Measurements from ENCODE around the gene PWWP2B. TPM values are rescaled to one million over a fixed set of nuclear protein-coding genes. Genes with fewer than 3 reads are reported as not detected.

PWWP2B gene
- total and polyA plus RNA-seq, 2 of the 4 experiments (the other 2 are of a cell fraction): 1.7 to 2.2 TPM

DNA sequence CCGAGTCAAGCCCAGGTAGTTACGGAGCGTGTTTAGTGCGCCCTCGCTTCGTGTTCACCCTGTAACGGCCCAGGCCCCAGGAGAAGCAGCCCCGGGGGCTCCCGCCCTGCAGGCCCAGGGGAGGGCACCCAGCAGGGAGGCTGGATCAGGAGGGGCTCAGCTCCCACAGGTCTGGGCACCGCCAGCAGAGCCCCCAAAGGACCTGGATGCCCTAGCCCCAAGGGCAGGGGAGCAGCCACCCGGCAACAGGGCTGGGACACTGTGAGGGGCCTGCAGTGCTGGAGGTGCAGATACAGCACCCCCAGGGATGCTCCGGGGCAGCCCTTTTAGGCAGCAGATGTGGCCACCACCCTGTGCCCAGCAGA, 35.2 kb downstream of the PWWP2B start:
- Histone ChIP-seq H3K27ac (ENCODE audit: insufficient read depth, low read length) (no peak overlapping the region), H2BK20ac (ENCODE audit: low read depth, low read length) (no peak overlapping the region), H2AK9ac (replicated peaks; ENCODE audit: low read depth, low read length, poor library complexity) (no peak overlapping the region), H3K18ac (ENCODE audit: low read depth, low read length) (no peak overlapping the region), H3K56ac (ENCODE audit: extremely low read depth, insufficient read depth, low read length) (no peak overlapping the region), H3K4me3 (ENCODE audit: insufficient read depth, low read depth, low read length) (no peak overlapping the region), H3K79me1 (ENCODE audit: low read depth in 1 of 2, low read length in 2 of 2) (no peaks in the 10 kb centered on the region), H2BK5ac (ENCODE audit: low read depth, low read length, poor library complexity, severe bottlenecking) (no peak overlapping the region), H4K91ac (ENCODE audit: insufficient read depth, low read depth, low read length) (no peak overlapping the region), H3K36me3 (ENCODE audit: control insufficient read depth, insufficient read depth, low read length) (no peaks in the 10 kb centered on the region), H4K8ac (ENCODE audit: low read depth in 2 of 2, low read length in 2 of 2) (no peak overlapping the region), H3K23ac (ENCODE audit: low read depth, low read length) (no peak overlapping the region), H3K9me3 (ENCODE audit: control insufficient read depth, insufficient read depth, low read length) (no peaks in the 10 kb centered on the region), H2AK5ac (ENCODE audit: low read depth, low read length) (no peak overlapping the region), H3K14ac (replicated peaks; ENCODE audit: low read depth, low read length) (no peak overlapping the region), H3K27me3 (ENCODE audit: control insufficient read depth, insufficient read depth, low read length) (no peaks in the 10 kb centered on the region), H2AFZ (replicated peaks; ENCODE audit: low read length, poor library complexity) (no peak overlapping the region), H2BK15ac (ENCODE audit: low read depth, low read length) (no peak overlapping the region), H3K4me1 (ENCODE audit: control insufficient read depth, insufficient read depth, low read length) (no peaks in the 10 kb centered on the region), H3K9ac (ENCODE audit: low read depth, low read length) (no peak overlapping the region), H4K20me1 (ENCODE audit: insufficient read depth, low read length) (no peaks in the 10 kb centered on the region), H3K4ac (ENCODE audit: low read depth, low read length) (no peak overlapping the region), H3K9me1 (ENCODE audit: insufficient read depth, low read length) (peaks cover 8% of the 10 kb centered on the region), H3K4me2 (ENCODE audit: low read depth, low read length) (no peak overlapping the region), H2BK120ac (ENCODE audit: low read depth, low read length) (no peak overlapping the region), H4K5ac (ENCODE audit: low read depth, low read length) (no peak overlapping the region)
- ChIA-PET POLR2A (ENCODE audit: unreplicated experiment) (no interaction called here), CTCF (no interaction called here)
- WGBS, 2 experiments (ENCODE audit: extremely low coverage in 2 of 2, insufficient read length in 1 of 2): 85% methylated on average over 12 of the region's 12 CpGs; no CpG with 5 or more reads in 1 of the 2 experiments
- intact Hi-C loops (cut with micrococcal nuclease) (no loop called here), in situ Hi-C loops (cut with MboI; ENCODE audit: low sequenced_read_pairs) (no loop called here), dilution Hi-C loops (cut with HindIII; ENCODE audit: low sequenced_read_pairs, unreplicated experiment) (no loop called here)
- TF ChIP-seq CHD1 (IDR thresholded peaks at IDR 0.05; ENCODE audit: low read depth, low read length): no peak
- TF ChIP-seq FOS (IDR thresholded peaks at IDR 0.05; ENCODE audit: low read depth, low read length): no peak
- TF ChIP-seq RFX5 (IDR thresholded peaks at IDR 0.05; ENCODE audit: low read depth, low read length): no peak
- no peak for TF ChIP-seq POLR2A (IDR thresholded peaks at IDR 0.05; ENCODE audit: low read depth, low read length)
- TF ChIP-seq RCOR1 (IDR thresholded peaks at IDR 0.05; ENCODE audit: insufficient replicate concordance, low read length): no peak
- no peak for TF ChIP-seq RAD21 (IDR thresholded peaks at IDR 0.05; ENCODE audit: low read length)
- ATAC-seq (ENCODE audit: low read depth): no peak
- DNase-seq: no peak
- no TSS peak for BruUV-seq (replicated peaks)

All from IMR-90 (cell line).